Fibroblast of the aortic adventitia (primary cell): ENCODE data around the gene TOPAZ1. TPM values are rescaled to one million over a fixed set of nuclear protein-coding genes. Genes with fewer than 3 reads are reported as not detected.

Experiments
- DNase-seq: peaks from one replicate; pipeline ENCODE4 v3.0.0-alpha.2; 2010; ENCODE audit warnings: low read depth
- H3K4me3 ChIP-seq: 2 replicates; pipeline ENCODE4 v1.5.1; 2011; ENCODE audit warnings: low read depth, mild to moderate bottlenecking, control low read depth, low read length, moderate library complexity
- CTCF ChIP-seq: IDR thresholded peaks from 2 replicates; pipeline ENCODE4 v1.5.1; 2011; ENCODE audit warnings: mild to moderate bottlenecking, low read length, control low read depth, inconsistent platforms; ENCODE audit not compliant: insufficient read depth
- total RNA-seq: library from RNA; depleted of rRNA; stranded (reverse); fragments of >200 nt; gene quantifications from 2 replicates; pipeline ENCODE4 v1.2.3, GENCODE V29; 2012; ENCODE audit warnings: low replicate concordance

Gene TOPAZ1
- total RNA-seq, 1 donor = not detected

- DNase-seq = peak; percentile 17
- H3K4me3 ChIP-seq = peak overlapping the region; percentile 94
- no peak for TF ChIP-seq CTCF
Observed at GRCh38 chr3:44337248-44337785, 95.6 kb downstream of the TOPAZ1 start.

GRCh38 chr3:44338010-44338827 is 96.5 kb downstream of the TOPAZ1 start, which contains the start of gene TCAIM:
Gene TCAIM (plus strand): TSS chr3:44338766. CDS start chr3:44354783, 16,017 bp downstream.
- peak within 1 kb of the TSS; percentile 94 for H3K4me3 ChIP-seq
- no peak for TF ChIP-seq CTCF
- peak; percentile 97 for DNase-seq

- DNase-seq = no peak
- H3K4me3 ChIP-seq = peak overlapping the region; percentile 94
- TF ChIP-seq CTCF = peak; percentile 14
Observed at GRCh38 chr3:44338828-44339127, 97.1 kb downstream of the TOPAZ1 start.

GRCh38 chr3:44339181-44340057 is 97.7 kb downstream of the TOPAZ1 start:
- no peak for TF ChIP-seq CTCF
- peak overlapping the region; percentile 94 for H3K4me3 ChIP-seq
- DNase-seq = peak; percentile 16

GRCh38 chr3:44340058-44340395 is 98.3 kb downstream of the TOPAZ1 start:
- peak overlapping the region; percentile 94 for H3K4me3 ChIP-seq
- no peak for TF ChIP-seq CTCF
- no peak for DNase-seq

- DNase-seq = peak; percentile 85
- TF ChIP-seq CTCF = no peak
- no peak overlapping the region for H3K4me3 ChIP-seq
Observed at GRCh38 chr3:44342176-44342790, 100.6 kb downstream of the TOPAZ1 start.
